Epithelial cell of esophagus (primary cell): ENCODE data around the gene TNFAIP1.

ENCODE experiments used
- DNase-seq: peaks from one replicate; pipeline ENCODE4 v3.0.0; 2010; ENCODE audit warnings: low read depth
- H3K4me3 ChIP-seq: 2 replicates; pipeline ENCODE4 v1.5.1; 2011; ENCODE audit warnings: mild to moderate bottlenecking, low read length, control low read depth
- CTCF ChIP-seq: IDR thresholded peaks from 2 replicates; pipeline ENCODE4 v1.5.1; 2011; ENCODE audit warnings: low read depth, mild to moderate bottlenecking, low read length, control low read depth, inconsistent platforms; ENCODE audit not compliant: insufficient read depth; ENCODE audit errors: missing control alignments

The TNFAIP1 gene

GRCh38 chr17:28368306-28368831 is 32.8 kb downstream of the TNFAIP1 start:
- H3K4me3 ChIP-seq, result no peak overlapping the region
- TF ChIP-seq CTCF, result no peak
- no peak for DNase-seq

- H3K4me3 ChIP-seq, result no peak overlapping the region
- no peak for DNase-seq
- TF ChIP-seq CTCF, result no peak
Observed at GRCh38 chr17:28368915-28369683, 33.5 kb downstream of the TNFAIP1 start.

- no peak overlapping the region for H3K4me3 ChIP-seq
- TF ChIP-seq CTCF, result no peak
- no peak for DNase-seq
Observed at GRCh38 chr17:28369684-28370034, 34.1 kb downstream of the TNFAIP1 start.

- DNase-seq, result no peak
Observed at GRCh38 chr17:28370035-28370743, 34.6 kb downstream of the TNFAIP1 start, which contains the start of gene VTN. Gene VTN, minus strand, starts transcription at chr17:28370307. Its CDS starts 104 bp downstream, at chr17:28370203.

GRCh38 chr17:28370744-28371103 is 35.2 kb downstream of the TNFAIP1 start:
- no peak for DNase-seq
- no peak for TF ChIP-seq CTCF
- no peak overlapping the region for H3K4me3 ChIP-seq

More at GRCh38 chr17:28370035-28370743, 34.6 kb downstream of the TNFAIP1 start, which contains the start of gene VTN:
- H3K4me3 ChIP-seq, result no peak within 1 kb of the TSS
- no peak for TF ChIP-seq CTCF

GRCh38 chr17:28371245-28372202 is 36.0 kb downstream of the TNFAIP1 start, which contains the start of gene SARM1:
Gene SARM1, plus strand, starts transcription at chr17:28371694. Its CDS starts 339 bp downstream, at chr17:28372033.
- no peak for TF ChIP-seq CTCF
- DNase-seq, result no peak
- no peak within 1 kb of the TSS for H3K4me3 ChIP-seq
